HG03060 (cell line): Measurements from ENCODE around the gene AMN1.
"Not testable (repeated sequence)": the region's sequence is repeated elsewhere in the genome, so short reads cannot be mapped to it uniquely, and the experiment has no call there.

ENCODE experiments used
- ATAC-seq: cut with Tn5 transposase; IDR thresholded peaks from one replicate; pipeline ENCODE4 v1.9.1; 2021; ENCODE audit warnings: low read depth, moderate number of reproducible peaks; ENCODE audit not compliant: unreplicated experiment

Gene AMN1

DNA sequence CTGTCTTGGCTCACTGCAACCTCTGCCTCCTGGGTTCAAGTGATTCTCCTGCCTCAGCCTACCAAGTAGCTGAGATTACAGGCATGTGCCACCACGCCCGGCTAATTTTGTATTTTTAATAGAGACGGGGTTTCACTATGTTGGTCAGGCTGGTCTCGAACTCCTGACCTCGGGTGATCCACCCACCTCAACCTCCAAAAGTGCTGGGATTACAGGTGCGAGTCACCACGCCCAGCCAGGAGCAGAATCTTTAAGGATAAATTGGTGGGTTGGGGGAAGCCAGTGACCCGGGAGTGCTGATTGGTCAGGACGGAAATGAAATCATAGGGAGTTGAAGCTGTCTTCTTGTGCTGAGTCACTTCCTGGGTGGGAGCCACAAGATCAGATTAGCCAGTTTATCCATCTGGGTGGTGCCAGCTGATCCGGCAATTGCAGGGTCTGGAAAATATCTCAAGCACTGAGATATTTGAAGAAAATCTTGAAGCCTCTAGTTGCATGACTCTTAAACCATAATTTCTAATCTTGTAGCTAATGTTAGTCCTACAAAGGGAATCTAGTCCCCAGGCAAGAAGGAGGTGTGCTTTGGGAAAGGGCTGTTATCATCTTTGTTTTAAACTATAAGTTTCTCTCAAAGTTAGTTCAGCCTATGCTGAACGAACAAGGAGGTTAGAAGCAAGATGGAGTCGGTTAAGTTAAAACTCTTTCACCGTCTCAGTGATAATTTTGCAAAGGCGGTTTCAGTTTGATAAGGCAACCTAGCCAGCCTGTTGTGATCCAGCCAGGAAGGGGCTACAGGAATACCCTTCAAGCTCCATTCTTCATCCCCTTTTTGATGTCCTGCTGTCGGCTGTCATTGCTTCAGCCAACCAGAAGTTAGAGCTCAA lies 5.0 kb upstream of the AMN1 start:
- not testable (repeated sequence) for ATAC-seq

DNA sequence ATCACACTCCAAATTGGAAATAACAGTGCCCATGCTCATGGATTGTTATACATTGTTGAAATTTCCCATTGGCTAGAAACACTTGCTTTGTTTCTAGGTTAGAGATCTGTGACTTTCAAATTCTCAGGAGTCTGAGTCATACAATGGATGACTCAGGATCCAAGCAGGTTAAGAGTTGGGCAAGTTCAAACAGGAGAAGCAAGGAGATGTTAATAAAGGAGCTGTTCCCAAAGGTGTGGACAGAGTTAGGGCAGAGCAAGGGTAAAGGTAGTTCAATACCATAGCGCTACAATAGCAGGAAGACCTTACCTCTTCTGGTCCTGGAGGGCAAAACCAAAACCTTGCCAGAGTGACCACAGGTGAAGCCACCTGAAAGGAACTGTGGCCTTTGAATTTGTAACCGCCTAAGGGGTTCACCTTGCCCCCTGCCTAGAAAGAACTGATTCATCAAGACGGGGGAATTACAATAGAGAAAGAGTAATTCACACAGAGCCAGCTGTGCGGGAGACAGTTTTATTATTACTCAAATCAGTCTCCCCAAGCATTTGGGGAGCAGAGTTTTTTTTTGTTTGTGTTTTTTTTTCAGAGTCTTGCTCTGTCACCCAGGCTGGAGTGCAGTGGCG lies 4.2 kb upstream of the AMN1 start:
- no peak for ATAC-seq

DNA sequence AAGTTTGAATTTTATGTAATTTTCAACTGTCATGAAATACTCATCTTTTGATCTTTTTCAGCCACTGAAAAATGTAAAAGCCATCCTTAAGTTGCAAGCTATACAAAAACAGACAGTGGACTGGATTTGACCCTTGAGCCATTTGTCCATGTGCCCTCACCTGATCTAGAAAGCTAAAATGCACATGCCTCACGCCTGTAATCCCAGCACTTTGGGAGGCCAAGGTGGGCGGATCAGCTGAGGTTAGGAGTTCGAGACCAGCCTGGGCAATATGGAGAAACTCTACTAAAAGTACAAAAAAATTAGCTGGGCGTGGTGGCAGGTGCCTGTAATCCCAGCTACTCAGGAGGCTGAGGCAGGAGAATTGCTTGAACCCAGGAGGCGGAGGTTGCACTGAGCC lies 2.4 kb upstream of the AMN1 start:
- ATAC-seq, result not testable (repeated sequence)

DNA sequence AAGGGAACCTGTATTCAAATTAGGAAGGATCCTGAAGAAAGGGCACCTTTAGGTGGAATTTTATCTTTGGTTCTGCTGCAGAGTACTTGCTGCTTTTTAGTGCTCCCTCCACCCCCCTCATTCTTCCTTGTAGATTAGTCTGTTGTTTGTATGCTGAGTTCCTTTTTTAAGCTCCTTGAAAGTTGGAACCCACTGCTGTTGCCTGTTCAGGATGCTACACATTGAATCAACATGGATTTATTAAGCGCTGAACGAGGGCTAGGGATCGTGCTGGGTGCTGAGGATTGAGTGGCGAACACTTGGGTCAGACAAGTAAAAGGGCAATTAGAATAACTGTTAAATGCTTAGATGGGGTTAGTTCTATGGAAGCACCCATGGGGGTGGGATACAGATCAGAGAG lies 884 bp upstream of the AMN1 start:
- no peak for ATAC-seq

DNA sequence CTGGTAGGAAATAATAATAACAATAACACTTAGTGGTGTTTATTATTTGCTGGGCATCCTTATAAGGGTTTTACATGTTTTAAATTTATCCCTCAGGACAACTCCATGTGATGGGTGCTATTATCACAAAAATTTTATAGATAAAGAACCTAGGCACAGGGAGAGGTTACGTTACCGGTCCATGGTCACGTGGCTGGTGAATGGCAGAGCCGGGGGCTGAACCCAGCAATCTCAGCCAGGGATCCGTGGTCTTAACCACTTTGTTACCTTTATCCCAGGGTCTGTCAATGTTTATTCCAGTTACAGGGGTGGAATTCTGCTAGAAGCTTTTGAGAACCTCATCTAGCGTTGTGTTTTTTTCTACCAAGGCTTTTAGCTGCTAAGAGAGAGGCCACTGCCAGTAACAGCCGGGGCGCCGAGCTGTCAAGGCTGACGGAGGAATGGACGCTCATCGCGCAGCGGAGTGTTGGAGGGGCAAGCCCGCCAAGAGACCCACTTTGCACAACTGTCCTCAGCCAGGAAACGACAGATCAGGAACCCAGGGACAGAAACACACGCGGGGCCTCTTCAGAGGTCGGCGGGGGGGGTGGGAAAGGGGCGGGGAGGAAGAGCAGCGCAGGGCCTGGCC lies 418 bp downstream of the AMN1 start:
- no peak for ATAC-seq

DNA sequence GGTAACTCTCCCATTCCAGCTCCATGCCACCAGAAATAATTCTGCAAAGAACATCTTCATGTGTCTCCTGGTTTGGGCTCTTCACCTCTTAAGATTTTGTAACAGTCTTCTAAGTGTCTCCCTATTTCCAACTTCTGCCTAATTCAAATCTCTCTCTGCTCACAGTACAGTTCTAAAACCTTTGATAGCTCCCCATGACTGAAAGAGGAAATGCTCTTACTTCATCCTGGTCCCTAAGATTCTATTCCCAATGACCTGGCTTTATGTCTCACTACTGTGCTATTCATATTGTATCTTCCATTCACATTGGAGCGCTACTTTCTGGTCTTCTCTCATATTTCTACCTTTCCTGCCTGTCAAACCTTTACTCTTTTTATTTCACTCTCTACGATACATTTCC lies 1.6 kb downstream of the AMN1 start:
- no peak for ATAC-seq

DNA sequence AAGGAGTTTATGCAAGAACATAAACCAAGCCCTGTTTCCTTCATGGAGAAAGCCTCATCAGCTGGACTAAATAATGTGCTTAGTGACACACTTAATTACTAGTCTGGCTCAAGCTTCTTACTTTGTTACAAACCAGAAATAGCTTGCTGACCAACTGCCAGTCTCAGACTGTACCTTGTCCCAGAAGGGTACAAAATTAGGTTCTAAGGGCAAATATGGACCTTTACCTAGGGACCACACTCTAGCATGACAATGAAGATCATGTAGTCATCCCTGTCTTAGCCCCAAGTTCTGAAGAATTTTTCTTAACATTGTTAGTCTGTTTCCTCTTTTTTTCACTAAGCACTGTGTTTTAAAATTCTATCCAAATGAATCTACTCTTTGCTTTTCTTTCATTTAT lies 2.2 kb downstream of the AMN1 start:
- ATAC-seq, result no peak

DNA sequence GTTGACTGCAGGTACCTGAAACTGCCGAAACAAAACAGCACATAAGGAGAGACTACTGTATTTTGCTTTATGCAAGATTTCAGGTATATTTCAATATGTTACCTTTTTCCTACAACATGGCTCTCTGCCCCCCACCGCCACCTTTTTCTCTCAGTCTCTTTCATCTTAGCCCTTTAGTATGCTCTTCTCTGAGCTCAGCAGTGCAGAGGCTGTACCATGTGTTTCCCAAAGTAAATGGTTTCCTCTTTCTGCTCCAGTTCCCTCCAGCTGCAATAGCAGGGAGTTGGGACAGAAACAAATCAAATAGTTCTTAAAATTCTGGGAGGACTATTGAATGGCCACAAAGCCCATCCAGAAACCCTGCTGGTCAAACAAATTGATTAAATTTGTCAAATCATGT lies 4.3 kb downstream of the AMN1 start:
- no peak for ATAC-seq

DNA sequence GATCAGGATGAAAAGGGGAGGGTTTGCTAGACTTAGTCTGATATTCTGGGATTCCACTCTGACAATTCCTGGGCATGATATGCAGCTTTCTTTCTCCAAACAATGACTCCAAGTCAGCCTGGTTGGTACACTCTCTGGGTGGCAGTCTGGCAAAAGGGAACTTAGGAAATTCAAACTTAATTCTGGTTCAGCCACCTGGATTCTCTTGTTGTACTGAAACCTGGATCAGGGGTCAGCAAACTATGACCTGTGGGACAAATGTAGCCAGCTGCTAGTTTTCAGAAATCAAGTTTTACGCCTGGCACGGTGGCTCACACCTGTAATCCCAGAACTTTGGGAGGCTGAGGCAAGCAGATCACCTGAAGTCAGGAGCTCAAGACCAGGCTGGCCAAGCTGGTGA lies 6.2 kb downstream of the AMN1 start:
- ATAC-seq, result no peak

DNA sequence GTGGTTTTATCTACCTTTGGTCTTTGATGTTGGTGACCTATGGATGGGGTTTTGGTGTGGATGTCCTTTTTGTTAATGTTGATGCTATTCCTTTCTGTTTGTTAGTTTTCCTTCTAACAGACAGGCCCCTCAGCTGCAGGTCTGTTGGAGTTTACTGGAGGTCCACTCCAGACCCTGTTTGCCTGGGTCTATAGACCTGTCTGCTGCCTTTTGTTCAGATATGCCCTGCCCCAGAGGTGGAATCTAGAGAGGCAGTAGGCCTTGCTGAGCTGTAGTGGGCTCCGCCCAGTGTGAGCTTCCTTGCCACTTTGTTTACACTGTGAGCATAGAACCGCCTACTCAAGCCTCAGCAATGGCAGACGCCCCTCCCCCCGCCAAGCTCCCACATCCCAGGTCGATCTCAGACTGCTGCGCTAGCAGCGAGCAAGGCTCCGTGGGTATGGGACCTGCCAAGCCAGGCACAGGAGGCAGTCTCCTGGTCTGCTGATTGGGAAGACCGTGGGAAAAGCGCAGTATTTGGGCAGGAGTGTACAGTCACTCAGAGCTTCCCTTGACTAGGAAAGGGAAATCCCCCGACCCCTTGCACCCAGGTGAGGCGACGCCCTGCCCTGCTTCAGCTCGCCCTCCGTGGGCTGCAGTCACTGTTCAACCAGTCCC lies 10.2 kb downstream of the AMN1 start:
- not testable (repeated sequence) for ATAC-seq

DNA sequence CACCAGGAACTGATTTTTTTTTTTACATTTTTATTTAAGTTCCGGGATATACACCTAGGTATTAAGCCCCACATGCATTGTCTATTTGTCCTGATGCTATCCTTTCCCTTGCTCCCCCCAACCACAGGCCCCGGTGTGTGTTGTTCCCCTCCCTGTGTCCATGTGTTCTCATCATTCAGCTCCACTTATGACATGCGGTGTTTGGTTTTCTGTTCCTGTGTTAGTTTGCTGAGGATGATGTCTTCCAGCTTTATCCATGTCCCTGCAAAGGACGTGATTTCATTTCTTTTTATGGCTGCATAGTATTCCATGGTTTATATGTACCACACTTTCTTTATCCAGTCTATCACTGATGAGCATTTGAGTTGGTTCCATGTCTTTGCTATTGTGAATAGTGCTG lies 11.8 kb downstream of the AMN1 start:
- not testable (repeated sequence) for ATAC-seq

DNA sequence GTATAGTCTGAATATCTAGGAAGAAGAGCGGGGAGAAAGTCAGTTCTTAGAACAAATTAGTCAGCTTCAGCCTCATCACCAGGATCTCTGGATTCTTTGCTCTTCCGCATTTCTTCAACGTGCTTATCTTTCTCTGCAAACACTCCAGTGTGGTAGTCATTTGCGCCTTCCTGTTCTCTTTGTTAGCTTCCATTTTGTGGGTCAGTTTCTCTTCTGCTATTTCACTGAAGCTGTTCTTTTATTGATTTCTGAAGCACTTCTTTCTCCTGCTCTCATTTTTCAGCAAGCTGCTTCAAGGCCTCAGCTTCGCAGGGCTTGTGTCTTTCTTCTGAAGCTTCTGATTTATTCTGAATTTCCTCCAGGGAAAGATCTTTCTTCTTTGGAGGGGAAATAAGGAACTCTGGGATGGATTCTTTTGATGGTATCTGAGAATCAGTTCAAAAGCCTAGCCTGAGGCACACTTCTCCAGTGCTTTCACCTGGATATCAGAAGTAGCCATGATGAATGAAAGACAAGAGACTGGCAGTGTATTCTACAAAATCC lies 13.5 kb downstream of the AMN1 start:
- peak; percentile 67 for ATAC-seq

DNA sequence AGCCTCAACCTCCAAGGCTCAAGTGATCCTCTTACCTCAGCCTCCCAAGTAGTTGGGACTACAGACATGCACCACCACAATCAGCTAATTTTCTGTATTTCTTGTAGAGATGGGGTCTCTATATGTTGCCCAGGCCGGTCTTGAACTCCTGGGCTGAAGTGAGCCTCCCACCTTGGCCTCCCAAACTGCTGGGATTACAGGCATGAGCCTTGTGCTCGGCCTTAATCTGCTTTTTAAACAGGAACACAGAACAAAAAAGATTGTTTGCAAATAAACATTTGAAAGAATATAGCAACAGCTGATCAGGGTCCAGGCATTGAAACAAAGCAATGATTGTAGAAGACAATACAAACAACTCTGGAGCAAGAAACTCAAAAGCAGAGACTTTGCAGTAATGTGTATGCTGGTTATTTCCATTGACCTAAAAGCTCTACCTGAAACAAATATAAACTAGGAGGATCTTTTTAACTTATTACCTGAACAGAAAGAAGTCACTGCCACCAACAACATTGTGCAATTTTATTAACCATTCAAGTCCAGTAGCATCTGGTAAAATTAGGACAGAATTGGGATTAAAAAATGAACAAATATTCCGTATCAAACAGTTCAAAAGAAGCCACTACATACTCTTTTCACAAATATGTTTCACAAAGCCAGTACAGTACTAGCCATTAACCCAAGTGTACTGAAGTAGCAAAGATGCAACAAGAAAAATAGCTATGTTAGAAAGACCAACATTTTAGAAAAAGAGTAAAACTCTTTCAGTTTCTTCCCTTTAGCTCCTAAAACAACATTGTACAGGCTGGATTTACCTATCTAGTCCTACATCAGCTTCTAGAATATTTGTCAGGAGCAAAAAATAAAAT lies 14.2 kb downstream of the AMN1 start:
- ATAC-seq, result no peak

DNA sequence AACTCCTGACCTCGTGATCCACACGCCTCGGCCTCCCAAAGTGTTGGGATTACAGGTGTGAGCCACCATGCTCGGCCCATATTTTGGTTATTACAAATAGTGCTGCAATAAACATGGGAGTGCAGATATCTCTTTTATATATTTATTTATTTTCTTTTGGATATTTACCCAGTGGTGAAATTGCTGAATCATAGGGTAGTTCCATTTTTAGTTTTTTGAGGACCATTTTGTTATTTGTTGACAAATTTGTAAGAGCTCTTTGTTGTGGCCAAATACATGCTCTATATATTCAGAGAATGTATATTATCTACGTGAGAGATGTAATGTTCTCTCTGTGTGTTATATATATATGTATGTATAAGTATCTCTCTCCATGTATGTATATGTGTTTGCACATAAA lies 15.9 kb downstream of the AMN1 start:
- no peak for ATAC-seq

DNA sequence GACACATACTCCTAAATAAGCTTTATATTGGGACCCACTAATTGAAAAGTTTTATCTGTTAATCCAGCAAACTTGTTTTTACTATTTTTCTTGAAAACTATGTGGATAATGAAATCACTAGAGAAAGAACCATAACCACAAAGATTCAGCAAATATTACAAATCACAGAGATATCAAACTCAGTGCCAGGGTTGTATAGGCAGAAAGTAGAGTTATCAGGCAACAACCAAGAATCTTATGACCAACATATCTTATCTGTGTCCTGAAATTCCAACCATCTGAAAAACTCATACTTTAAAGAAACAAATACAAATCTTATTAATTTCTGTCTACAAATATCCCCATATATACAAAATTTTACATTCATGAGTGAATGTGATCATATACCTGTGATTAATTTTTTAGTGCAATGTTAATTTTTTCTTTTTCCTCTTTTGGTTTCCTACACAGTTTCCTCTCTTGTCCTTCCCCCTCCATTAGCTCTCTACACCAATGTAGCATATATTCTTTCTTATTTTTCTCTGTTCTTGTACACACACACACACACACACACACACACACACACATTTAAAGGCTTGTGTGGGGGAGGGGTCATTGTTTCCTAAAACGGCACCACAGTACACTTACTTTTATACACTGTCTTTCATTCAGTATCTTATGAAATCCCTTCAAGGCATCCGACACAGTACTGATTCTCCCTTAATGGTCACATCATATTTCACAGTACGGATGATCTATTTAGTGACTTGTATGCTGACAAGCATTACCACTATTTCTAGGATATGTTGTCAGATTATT lies 18.6 kb downstream of the AMN1 start:
- ATAC-seq, result no peak

DNA sequence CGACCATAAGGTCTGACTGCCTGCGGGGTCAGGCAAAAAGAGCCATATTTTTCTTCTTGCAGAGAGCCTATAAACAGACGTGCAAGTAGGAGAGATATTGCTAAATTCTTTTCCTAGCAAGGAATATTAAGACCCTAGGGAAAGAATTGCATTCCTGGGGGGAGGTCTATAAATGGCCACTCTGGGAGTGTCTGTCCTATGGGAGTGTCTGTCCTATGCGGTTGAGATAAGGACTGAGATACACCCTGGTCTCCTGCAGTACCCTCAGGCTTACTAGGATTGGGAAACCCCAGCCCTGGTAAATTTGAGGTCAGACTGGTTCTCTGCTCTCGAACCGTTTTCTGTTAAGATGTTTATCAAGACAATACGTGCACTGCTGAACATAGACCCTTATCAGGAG lies 20.7 kb downstream of the AMN1 start:
- ATAC-seq, result not testable (repeated sequence)

DNA sequence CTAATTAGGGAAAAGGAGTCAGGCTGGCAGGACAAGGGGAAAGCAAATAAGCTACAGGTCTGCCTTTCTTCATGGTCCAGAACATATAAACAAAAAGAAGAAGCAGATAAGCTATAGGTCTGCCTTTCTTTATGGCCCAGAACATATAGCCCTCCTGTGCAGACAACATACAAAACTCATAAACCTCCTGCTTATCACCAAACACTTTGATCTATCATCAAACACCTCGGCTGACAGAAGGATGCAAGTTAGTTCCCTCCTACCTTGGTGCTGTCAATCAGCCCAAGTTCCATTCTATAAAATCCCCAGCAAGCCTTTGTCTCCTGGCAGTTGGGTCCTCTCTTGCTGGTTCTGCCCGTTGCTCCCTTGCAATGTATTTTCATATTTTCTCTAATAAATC lies 23.2 kb downstream of the AMN1 start:
- no peak for ATAC-seq

DNA sequence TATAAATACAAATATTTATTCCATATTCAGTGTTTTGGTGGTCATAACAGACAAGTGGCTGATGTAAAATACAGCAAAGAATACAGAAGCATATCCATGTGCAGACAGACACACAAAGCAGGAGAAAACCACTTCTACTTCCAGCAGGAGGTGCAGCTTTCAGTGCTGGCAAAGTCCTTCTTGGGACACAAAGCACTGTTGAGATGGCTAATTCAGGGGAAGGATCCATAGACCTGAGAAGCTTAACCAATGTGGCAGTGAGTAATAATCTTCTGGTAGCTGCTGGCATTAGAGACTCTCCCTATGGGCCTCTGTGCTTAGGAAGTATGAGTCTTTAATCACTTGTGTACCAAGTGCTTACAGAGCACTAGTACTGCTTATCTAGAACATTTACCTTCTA lies 26.8 kb downstream of the AMN1 start:
- ATAC-seq, result no peak

DNA sequence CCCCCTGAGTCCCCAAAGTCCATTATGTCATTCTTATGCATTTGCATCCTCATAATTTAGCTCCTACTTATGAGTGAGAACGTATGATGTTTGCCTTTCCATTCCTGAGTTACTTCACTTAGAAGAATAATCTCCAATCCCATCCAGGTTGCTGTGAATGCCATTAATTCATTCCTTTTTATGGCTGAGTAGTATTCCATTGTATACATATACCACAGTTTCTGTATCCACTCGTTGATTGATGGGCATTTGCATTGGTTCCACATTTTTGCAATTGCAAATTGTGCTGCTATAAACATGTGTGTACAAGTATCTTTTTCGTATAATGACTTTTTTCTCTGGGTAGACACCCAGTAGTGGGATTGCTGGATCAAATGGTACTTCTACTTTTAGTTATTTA lies 38.9 kb downstream of the AMN1 start:
- not testable (repeated sequence) for ATAC-seq
